ENCODE results near the gene LYPLAL1. TPM values are rescaled to one million over a fixed set of nuclear protein-coding genes. Genes with fewer than 3 reads are reported as not detected.

The LYPLAL1 gene
- polyA plus RNA-seq, 1 of the 3 experiments (the other 2 are of a cell fraction): 11.2 TPM

DNA sequence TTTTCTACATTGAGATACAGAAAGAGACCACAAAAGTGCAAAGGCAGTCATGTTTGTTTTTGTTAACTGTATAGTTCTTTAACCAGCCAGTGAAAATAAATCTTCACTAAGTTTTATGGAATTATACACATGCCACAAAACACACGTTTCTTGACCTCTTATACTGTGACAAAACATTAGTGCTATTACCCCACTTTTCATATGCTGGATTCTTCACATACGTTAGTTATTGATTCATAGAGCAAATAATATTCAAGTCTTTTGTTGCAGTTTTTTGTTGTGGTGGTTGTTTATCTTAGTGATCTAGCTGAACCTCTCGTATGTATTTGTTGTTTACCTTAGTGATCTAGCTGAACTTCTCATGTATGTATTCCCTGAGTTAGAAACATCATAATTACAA, 28.0 kb downstream of the LYPLAL1 start:
- CTCF ChIA-PET: interaction anchor here (0.8 to 2.1 kb wide), 3 partner anchors 220 to 611 kb away, joined by 4 to 8 read pairs (median 4); no protein-coding TSS in a partner anchor

More for the DNA sequence above, 28.0 kb downstream of the LYPLAL1 start:
- no peak overlapping the region for H3K9ac ChIP-seq
- no peaks in the 10 kb centered on the region for H3K27me3 ChIP-seq (ENCODE audit: insufficient read depth)
- H3K36me3 ChIP-seq (replicated peaks in 1 of 2; ENCODE audit: control insufficient read depth in 1 of 2, insufficient read depth in 2 of 2, low read length in 1 of 2): peaks cover 5 to 8% of the 10 kb centered on the region in 2 experiments
- TF ChIP-seq FOXJ3 (CRISPR knock-in tag; IDR thresholded peaks at IDR 0.05): no peak
- no peak for TF ChIP-seq USF2 (IDR thresholded peaks at IDR 0.05; ENCODE audit: borderline replicate concordance, low read depth, low read length)
- no peak for TF ChIP-seq GATA2 (CRISPR knock-in tag; IDR thresholded peaks at IDR 0.05)
- TF ChIP-seq MXI1 (IDR thresholded peaks at IDR 0.05; ENCODE audit: low read depth, low read length): no peak
- no peak for TF ChIP-seq RFX5 (IDR thresholded peaks at IDR 0.05; ENCODE audit: low read length)
- no peak for TF ChIP-seq FOXM1 (IDR thresholded peaks at IDR 0.05; ENCODE audit: low read depth)
- TF ChIP-seq, protein P1, sequence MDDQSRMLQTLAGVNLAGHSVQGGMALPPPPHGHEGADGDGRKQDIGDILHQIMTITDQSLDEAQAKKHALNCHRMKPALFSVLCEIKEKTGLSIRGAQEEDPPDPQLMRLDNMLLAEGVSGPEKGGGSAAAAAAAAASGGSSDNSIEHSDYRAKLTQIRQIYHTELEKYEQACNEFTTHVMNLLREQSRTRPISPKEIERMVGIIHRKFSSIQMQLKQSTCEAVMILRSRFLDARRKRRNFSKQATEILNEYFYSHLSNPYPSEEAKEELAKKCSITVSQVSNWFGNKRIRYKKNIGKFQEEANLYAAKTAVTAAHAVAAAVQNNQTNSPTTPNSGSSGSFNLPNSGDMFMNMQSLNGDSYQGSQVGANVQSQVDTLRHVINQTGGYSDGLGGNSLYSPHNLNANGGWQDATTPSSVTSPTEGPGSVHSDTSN (IDR thresholded peaks at IDR 0.05): no peak
- TF ChIP-seq POLR2AphosphoS5 (IDR thresholded peaks at IDR 0.05; ENCODE audit: low read depth, low read length): no peak
- no peak for TF ChIP-seq ELF1 (IDR thresholded peaks at IDR 0.05)
- TF ChIP-seq CHD2 (IDR thresholded peaks at IDR 0.05; ENCODE audit: low read length, partially characterized antibody): no peak
- TF ChIP-seq REST (IDR thresholded peaks at IDR 0.05; ENCODE audit: low read depth, low read length): no peak
- TF ChIP-seq, protein P2, sequence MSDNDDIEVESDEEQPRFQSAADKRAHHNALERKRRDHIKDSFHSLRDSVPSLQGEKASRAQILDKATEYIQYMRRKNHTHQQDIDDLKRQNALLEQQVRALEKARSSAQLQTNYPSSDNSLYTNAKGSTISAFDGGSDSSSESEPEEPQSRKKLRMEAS (IDR thresholded peaks at IDR 0.05; ENCODE audit: low read depth): no peak
- TF ChIP-seq RCOR1 (IDR thresholded peaks at IDR 0.05; ENCODE audit: low read length): no peak
- TF ChIP-seq MEF2A (IDR thresholded peaks at IDR 0.05; ENCODE audit: borderline replicate concordance, low read depth): no peak
- TF ChIP-seq, protein P3, sequence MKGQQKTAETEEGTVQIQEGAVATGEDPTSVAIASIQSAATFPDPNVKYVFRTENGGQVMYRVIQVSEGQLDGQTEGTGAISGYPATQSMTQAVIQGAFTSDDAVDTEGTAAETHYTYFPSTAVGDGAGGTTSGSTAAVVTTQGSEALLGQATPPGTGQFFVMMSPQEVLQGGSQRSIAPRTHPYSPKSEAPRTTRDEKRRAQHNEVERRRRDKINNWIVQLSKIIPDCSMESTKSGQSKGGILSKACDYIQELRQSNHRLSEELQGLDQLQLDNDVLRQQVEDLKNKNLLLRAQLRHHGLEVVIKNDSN (IDR thresholded peaks at IDR 0.05; ENCODE audit: borderline replicate concordance, low read depth): no peak
- no peak for TF ChIP-seq YY1 (IDR thresholded peaks at IDR 0.05; ENCODE audit: low read depth)
- no peak for TF ChIP-seq TCF12 (IDR thresholded peaks at IDR 0.05)
- TF ChIP-seq NRF1 (IDR thresholded peaks at IDR 0.05; ENCODE audit: low read depth, low read length): no peak
- TF ChIP-seq RXRA (IDR thresholded peaks at IDR 0.05; ENCODE audit: borderline replicate concordance, low read depth): no peak
- no peak for TF ChIP-seq EZH2phosphoT487 (IDR thresholded peaks at IDR 0.05; ENCODE audit: borderline replicate concordance, low read depth)
- H3K4me2 ChIP-seq: no peak overlapping the region
- H4K20me1 ChIP-seq (ENCODE audit: insufficient read depth): no peaks in the 10 kb centered on the region
- H2AFZ ChIP-seq (ENCODE audit: low read depth): no peak overlapping the region
- no peak overlapping the region for H3K27ac ChIP-seq (ENCODE audit: low read depth in 2 of 2, low read length in 1 of 2)
- H3K79me2 ChIP-seq (ENCODE audit: insufficient read depth): no peaks in the 10 kb centered on the region
- POLR2A ChIA-PET: no interaction called here
- H3F3A ChIP-seq (replicated peaks; ENCODE audit: insufficient read depth): peaks cover 2% of the 10 kb centered on the region
- H3K9me3 ChIP-seq: no peaks in the 10 kb centered on the region
- DNase-seq: no peak
- H3K9me2 ChIP-seq: no peaks in the 10 kb centered on the region
- 89% methylated on average over 3 of the region's 3 CpGs for WGBS (ENCODE audit: low lambda C conversion rate)
- H3K4me1 ChIP-seq (ENCODE audit: control insufficient read depth in 1 of 2, insufficient read depth in 2 of 2, low read depth in 1 of 2, low read length in 1 of 2): no peaks in the 10 kb centered on the region; a peak in 1 of 4 replicates
- H3K4me3 ChIP-seq (ENCODE audit: low read depth in 2 of 2, low read length in 1 of 2): no peak overlapping the region
